AG04450 (cell line): ENCODE results near the gene TAAR8. TPM values are rescaled to one million over a fixed set of nuclear protein-coding genes. Genes with fewer than 3 reads are reported as not detected.

ENCODE experiments used
- CTCF ChIA-PET: fragments of 300-600, 350-600 bp; formaldehyde crosslinking; extraction: SDS; loops from one replicate; lab custom pipeline; 2022; ENCODE audit warnings: antibody characterized with exemption, inconsistent platforms; lab: Charles Lee
- POLR2A ChIA-PET: fragments of 350-600 bp; formaldehyde crosslinking; extraction: SDS; loops from one replicate; lab custom pipeline; 2021; ENCODE audit warnings: antibody characterized with exemption, inconsistent platforms; lab: Yijun Ruan, JAX
- DNase-seq: peaks from one replicate; pipeline ENCODE4 v3.0.0-alpha.2; 2011; ENCODE audit warnings: low read depth, low spot score
- H3K27ac ChIP-seq: one replicate; pipeline ENCODE4 v1.5.1; 2012; ENCODE audit warnings: low read depth, low read length, control low read depth
- H3K27me3 ChIP-seq: one replicate; pipeline ENCODE4 v1.6.0; 2012; ENCODE audit warnings: low read length; ENCODE audit not compliant: control insufficient read depth, insufficient read depth
- H3K4me3 ChIP-seq: 2 replicates; pipeline ENCODE4 v1.5.1; 2011; ENCODE audit warnings: mild to moderate bottlenecking, low read depth, low read length, control low read depth
- H3K9me3 ChIP-seq: 2 replicates; pipeline ENCODE4 v1.5.1; 2012; ENCODE audit warnings: low read length; ENCODE audit not compliant: control insufficient read depth, insufficient read depth
- CTCF ChIP-seq: IDR thresholded peaks from 2 replicates; pipeline ENCODE4 v1.5.1; 2011; ENCODE audit warnings: low read depth, low read length, control low read depth, inconsistent platforms
- polyA plus RNA-seq: library from polyadenylated mRNA; depleted of rRNA; stranded (reverse); fragments of >200 nt; gene quantifications from 2 replicates; pipeline ENCODE4 v1.2.3, GENCODE V29; 2011

TAAR8 gene
- polyA plus RNA-seq, 1 experiment: not detected

- no peak for TF ChIP-seq CTCF
- Histone ChIP-seq H3K27ac (no peak overlapping the region), H3K9me3 (no peaks in the 10 kb centered on the region), H3K4me3 (no peak overlapping the region), H3K27me3 (peaks cover 18% of the 10 kb centered on the region)
- CTCF ChIA-PET: interaction anchor here (1.2 kb wide), 1 partner anchor 98 kb away, joined by 3 read pairs; no protein-coding TSS in a partner anchor
- POLR2A ChIA-PET: no interaction called here
- DNase-seq: no peak
Measured at GRCh38 chr6:132571774-132572173, 19.3 kb downstream of the TAAR8 start.

- DNase-seq: no peak
- CTCF ChIA-PET: interaction anchor here (0.5 to 1.0 kb wide), 2 partner anchors 36 to 214 kb away, joined by 3 read pairs; partner anchors contain the start of gene SLC18B1
- TF ChIP-seq CTCF: no peak
Measured at GRCh38 chr6:132584698-132585097, 32.2 kb downstream of the TAAR8 start.

DNA sequence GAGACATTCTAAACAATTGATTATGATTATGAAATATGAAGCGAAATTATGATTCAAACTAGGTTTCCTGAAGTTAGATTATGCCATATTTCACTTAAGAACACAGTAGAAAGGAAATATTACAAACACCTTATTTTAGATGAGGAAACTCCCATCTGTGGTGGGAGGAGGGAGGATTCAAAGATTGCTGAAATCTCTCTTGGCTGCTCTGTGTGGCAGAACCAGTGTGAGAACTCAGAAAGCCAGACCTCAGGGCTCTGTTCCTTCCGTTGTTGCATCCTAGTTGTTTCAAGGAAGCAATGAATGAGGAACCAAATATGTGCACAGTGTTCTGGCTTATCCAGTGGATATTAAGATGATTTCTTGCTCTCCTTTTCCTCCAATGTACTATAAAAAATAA, 35.0 kb downstream of the TAAR8 start:
- no peak for DNase-seq
- POLR2A ChIA-PET: no interaction called here
- H3K4me3 ChIP-seq: no peak overlapping the region
- no peak for TF ChIP-seq CTCF
- peaks cover 16% of the 10 kb centered on the region for H3K27me3 ChIP-seq
- CTCF ChIA-PET: no interaction called here
- no peak overlapping the region for H3K27ac ChIP-seq
- no peaks in the 10 kb centered on the region for H3K9me3 ChIP-seq

More at GRCh38 chr6:132584698-132585097, 32.2 kb downstream of the TAAR8 start:
- POLR2A ChIA-PET: no interaction called here
- H3K27me3 ChIP-seq: peaks cover 26% of the 10 kb centered on the region
- H3K4me3 ChIP-seq: no peak overlapping the region
- peaks cover 2% of the 10 kb centered on the region; the same call in 1 of the 2 replicates for H3K9me3 ChIP-seq
- H3K27ac ChIP-seq: no peak overlapping the region

GRCh38 chr6:132589454-132589853, 37.0 kb downstream of the TAAR8 start, which contains the start of gene TAAR5:
Gene TAAR5 (minus strand): TSS chr6:132589741. CDS start chr6:132589686, 55 bp downstream.
- Histone ChIP-seq H3K4me3 (no peak within 1 kb of the TSS), H3K27me3 (peaks cover 8% of the 10 kb centered on the region), H3K9me3 (no peaks in the 10 kb centered on the region), H3K27ac (no peak within 1 kb of the TSS)
- no peak for DNase-seq
- TF ChIP-seq CTCF: no peak
- POLR2A ChIA-PET: no interaction called here
- CTCF ChIA-PET: interaction anchor here (1.3 kb wide), 1 partner anchor 310 kb away, joined by 3 read pairs; no protein-coding TSS in a partner anchor

GRCh38 chr6:132590362-132590761, 37.9 kb downstream of the TAAR8 start:
- DNase-seq: no peak
- Histone ChIP-seq H3K9me3 (no peaks in the 10 kb centered on the region), H3K27me3 (peaks cover 8% of the 10 kb centered on the region), H3K4me3 (no peak overlapping the region), H3K27ac (no peak overlapping the region)
- POLR2A ChIA-PET: no interaction called here
- no peak for TF ChIP-seq CTCF
- CTCF ChIA-PET: interaction anchor here (1.3 kb wide), 1 partner anchor 310 kb away, joined by 3 read pairs; no protein-coding TSS in a partner anchor
